Measurements from ENCODE around the gene FLII. TPM values are rescaled to one million over a fixed set of nuclear protein-coding genes. Genes with fewer than 3 reads are reported as not detected.
"Not testable (repeated sequence)": the region's sequence is repeated elsewhere in the genome, so short reads cannot be mapped to it uniquely, and the experiment has no call there.

The FLII gene
- total RNA-seq (2014; rRNA removed; shearing (Covaris generic)) (141 and 155 TPM in 2 replicates), total RNA-seq (2022) (219 and 235 TPM in 2 replicates), Bru-seq, nascent RNA (percentile 57 among the genes with signal in this experiment), BruChase-seq, experiment 1, labeled RNA remaining after a 6-hour chase (percentile 83 among the genes with signal in this experiment), BruChase-seq, experiment 2, labeled RNA remaining after a 2-hour chase (percentile 73 among the genes with signal in this experiment)
- long read RNA-seq, full-length matches to known transcripts = 101 of 379 reads
- long read RNA-seq, partial matches to known transcripts = 45 of 379 reads
- long read RNA-seq, other reads (novel, unspliced or antisense) = 233 of 379 reads

- H3K9me3 ChIP-seq (ENCODE audit: low read length) = no peaks in the 10 kb centered on the region
- H3K9me2 ChIP-seq (ENCODE audit: insufficient read depth, low read length) = no peaks in the 10 kb centered on the region
- no peak for TF ChIP-seq CTCF (conservative IDR thresholded peaks at IDR 0.05; ENCODE audit: low read length)
- no peak for TF ChIP-seq EZH2phosphoT487 (IDR thresholded peaks at IDR 0.05; ENCODE audit: borderline replicate concordance, low read depth, low read length)
- no TSS peak for BruUV-seq (replicated peaks)
- H3K4me1 ChIP-seq (ENCODE audit: insufficient read depth, low read length, poor library complexity, severe bottlenecking) = peaks cover 33% of the 10 kb centered on the region
- H4K20me1 ChIP-seq (ENCODE audit: insufficient read depth, low read length) = no peaks in the 10 kb centered on the region
- H2AFZ ChIP-seq (ENCODE audit: low read length) = peak within 1 kb of the TSS; percentile 96
- H3K79me2 ChIP-seq (ENCODE audit: insufficient read depth, low read depth, low read length) = peaks cover 15% of the 10 kb centered on the region; the same call in 1 of the 2 replicates
- DNase-seq (ENCODE audit: low spot score) = peak; percentile 60
- intact Hi-C loops (cut with micrococcal nuclease; ENCODE audit: unreplicated experiment) = loop anchor here (2.0 to 5.0 kb wide), 2 partner anchors 74 to 104 kb away; partner anchors contain the start of gene SHMT1
- peak within 1 kb of the TSS; percentile 98 for H3K4me2 ChIP-seq (ENCODE audit: low read length)
- H3K36me3 ChIP-seq (ENCODE audit: insufficient read depth, low read length) = peaks cover 28% of the 10 kb centered on the region
- ChIA-PET POLR2A (interaction anchor here (0.8 kb wide), 1 partner anchor 10 kb away, joined by 3 read pairs; no protein-coding TSS in a partner anchor), CTCF (ENCODE audit: unreplicated experiment) (no interaction called here)
- H3K27ac ChIP-seq (ENCODE audit: low read depth, low read length, poor library complexity, severe bottlenecking) = peak within 1 kb of the TSS; percentile 49
- peak within 1 kb of the TSS; percentile 89 for H3K4me3 ChIP-seq (ENCODE audit: low read depth, low read length, poor library complexity, severe bottlenecking)
Measured at GRCh38 chr17:18258356-18259038, at the start of gene FLII. FLII (minus strand) TSS chr17:18258738; CDS start chr17:18258690, 48 bp downstream.

- H3K4me1 ChIP-seq (ENCODE audit: insufficient read depth, low read length, poor library complexity, severe bottlenecking); H3K9me3 ChIP-seq (ENCODE audit: low read length); H3K9me2 ChIP-seq (ENCODE audit: insufficient read depth, low read length); H4K20me1 ChIP-seq (ENCODE audit: insufficient read depth, low read length); intact Hi-C loops (cut with micrococcal nuclease; ENCODE audit: unreplicated experiment); POLR2A ChIA-PET; H2AFZ ChIP-seq (ENCODE audit: low read length); DNase-seq (ENCODE audit: low spot score); H3K4me2 ChIP-seq (ENCODE audit: low read length); H3K27ac ChIP-seq (ENCODE audit: low read depth, low read length, poor library complexity, severe bottlenecking); CTCF ChIA-PET (ENCODE audit: unreplicated experiment); H3K79me2 ChIP-seq (ENCODE audit: insufficient read depth, low read depth, low read length); H3K4me3 ChIP-seq (ENCODE audit: low read depth, low read length, poor library complexity, severe bottlenecking): not testable (repeated sequence)
- peaks cover 87% of the 10 kb centered on the region for H3K36me3 ChIP-seq (ENCODE audit: insufficient read depth, low read length)
- TSS peak; percentile 15 for BruUV-seq (replicated peaks)
Measured at GRCh38 chr17:18303206-18303605, 44.7 kb upstream of the FLII start.

- Histone ChIP-seq H3K4me1 (ENCODE audit: insufficient read depth, low read length, poor library complexity, severe bottlenecking) (no peaks in the 10 kb centered on the region), H3K4me3 (ENCODE audit: low read depth, low read length, poor library complexity, severe bottlenecking) (no peak overlapping the region), H3K79me2 (ENCODE audit: insufficient read depth, low read depth, low read length) (no peaks in the 10 kb centered on the region), H2AFZ (ENCODE audit: low read length) (no peak overlapping the region), H3K9me2 (ENCODE audit: insufficient read depth, low read length) (no peaks in the 10 kb centered on the region), H3K27ac (ENCODE audit: low read depth, low read length, poor library complexity, severe bottlenecking) (no peak overlapping the region), H4K20me1 (ENCODE audit: insufficient read depth, low read length) (no peaks in the 10 kb centered on the region), H3K36me3 (ENCODE audit: insufficient read depth, low read length) (peaks cover 78% of the 10 kb centered on the region), H3K9me3 (ENCODE audit: low read length) (no peaks in the 10 kb centered on the region), H3K4me2 (ENCODE audit: low read length) (no peak overlapping the region)
- intact Hi-C loops (cut with micrococcal nuclease; ENCODE audit: unreplicated experiment) = no loop called here
- BruUV-seq (replicated peaks) = no TSS peak
- no peak for TF ChIP-seq CTCF (conservative IDR thresholded peaks at IDR 0.05; ENCODE audit: low read length)
- TF ChIP-seq EZH2phosphoT487 (IDR thresholded peaks at IDR 0.05; ENCODE audit: borderline replicate concordance, low read depth, low read length) = no peak
- ChIA-PET POLR2A (no interaction called here), CTCF (ENCODE audit: unreplicated experiment) (no interaction called here)
- no peak for DNase-seq (ENCODE audit: low spot score)
Measured at GRCh38 chr17:18300725-18301480, 42.4 kb upstream of the FLII start.

- H3K79me2 ChIP-seq (ENCODE audit: insufficient read depth, low read depth, low read length); CTCF ChIA-PET (ENCODE audit: unreplicated experiment); H3K4me1 ChIP-seq (ENCODE audit: insufficient read depth, low read length, poor library complexity, severe bottlenecking); H3K27ac ChIP-seq (ENCODE audit: low read depth, low read length, poor library complexity, severe bottlenecking); H4K20me1 ChIP-seq (ENCODE audit: insufficient read depth, low read length); H3K9me3 ChIP-seq (ENCODE audit: low read length); intact Hi-C loops (cut with micrococcal nuclease; ENCODE audit: unreplicated experiment); POLR2A ChIA-PET; H2AFZ ChIP-seq (ENCODE audit: low read length); H3K9me2 ChIP-seq (ENCODE audit: insufficient read depth, low read length); DNase-seq (ENCODE audit: low spot score); H3K4me2 ChIP-seq (ENCODE audit: low read length); BruUV-seq (replicated peaks); H3K4me3 ChIP-seq (ENCODE audit: low read depth, low read length, poor library complexity, severe bottlenecking): not testable (repeated sequence)
- peaks cover 77% of the 10 kb centered on the region for H3K36me3 ChIP-seq (ENCODE audit: insufficient read depth, low read length)
Measured at GRCh38 chr17:18298061-18298460, 39.5 kb upstream of the FLII start.
